HG03354 (cell line): ENCODE data around the gene PTPRT.

ENCODE experiments used
- ATAC-seq: cut with Tn5 transposase; IDR thresholded peaks from one replicate; pipeline ENCODE4 v1.9.1; 2021; ENCODE audit warnings: mild to moderate bottlenecking; ENCODE audit not compliant: unreplicated experiment, poor library complexity, severe bottlenecking

The PTPRT gene

DNA sequence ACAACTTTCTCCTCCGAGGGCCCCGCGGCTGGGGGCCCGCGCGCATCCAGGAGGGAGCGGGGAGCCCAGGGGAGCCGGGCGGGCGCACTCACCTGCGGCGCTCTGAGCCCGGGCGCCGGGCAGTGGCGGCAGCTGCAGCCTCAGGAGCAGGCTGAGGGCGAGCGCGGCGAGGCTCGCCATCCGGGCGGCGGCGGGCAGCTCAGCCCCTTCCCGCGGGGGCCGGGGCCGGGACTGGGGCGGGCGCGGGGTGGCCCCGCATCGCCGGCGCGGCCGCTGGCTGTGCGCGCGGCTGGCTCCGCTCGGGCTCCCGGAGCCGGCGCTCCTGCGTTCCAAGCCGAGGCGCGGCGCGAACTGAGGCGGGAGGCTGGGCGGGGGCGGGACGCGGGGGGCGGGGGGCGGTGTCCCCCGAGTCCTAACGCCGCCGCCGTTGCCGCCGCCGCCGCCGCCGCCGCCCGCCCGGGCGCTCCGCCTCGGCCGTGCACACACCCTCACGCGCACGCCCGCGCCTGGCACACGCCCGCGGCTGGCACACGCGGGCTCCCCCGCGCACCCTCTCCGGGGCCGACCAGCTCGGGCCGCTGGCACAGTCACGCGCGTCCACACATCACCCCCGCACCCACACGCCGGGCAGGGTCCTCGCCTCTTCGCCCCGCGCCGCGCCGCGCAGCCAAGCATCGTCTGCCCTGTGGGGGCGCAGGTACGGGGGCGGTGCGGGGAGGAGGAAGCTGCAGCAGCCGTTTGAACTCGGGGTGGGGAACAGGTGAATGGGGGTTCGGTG, at the start of gene PTPRT:
Gene PTPRT, minus strand, starts transcription at position 353 of the 778 bp plus-strand sequence. Its CDS starts 173 bp downstream, at position 180.
- ATAC-seq = no peak

DNA sequence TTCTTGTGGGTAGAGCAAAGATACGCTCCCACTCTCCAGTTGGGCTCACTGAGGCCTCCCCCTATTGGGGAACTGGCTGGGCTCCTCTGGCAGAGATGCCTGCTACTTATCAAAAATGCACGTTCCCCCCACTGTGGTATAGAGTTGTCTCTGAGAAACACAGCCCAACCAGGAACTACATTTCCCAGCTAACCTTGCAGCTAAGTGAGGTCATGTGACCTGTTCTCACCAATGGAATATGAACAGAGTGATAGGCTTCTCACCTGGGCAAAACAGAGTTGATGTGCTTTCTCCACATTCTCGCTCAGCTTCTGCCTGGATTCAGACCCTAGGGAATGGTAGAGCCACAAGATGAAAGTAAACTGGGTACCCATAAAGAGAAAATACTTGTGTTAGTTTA, 49.1 kb upstream of the PTPRT start:
- ATAC-seq = no peak

DNA sequence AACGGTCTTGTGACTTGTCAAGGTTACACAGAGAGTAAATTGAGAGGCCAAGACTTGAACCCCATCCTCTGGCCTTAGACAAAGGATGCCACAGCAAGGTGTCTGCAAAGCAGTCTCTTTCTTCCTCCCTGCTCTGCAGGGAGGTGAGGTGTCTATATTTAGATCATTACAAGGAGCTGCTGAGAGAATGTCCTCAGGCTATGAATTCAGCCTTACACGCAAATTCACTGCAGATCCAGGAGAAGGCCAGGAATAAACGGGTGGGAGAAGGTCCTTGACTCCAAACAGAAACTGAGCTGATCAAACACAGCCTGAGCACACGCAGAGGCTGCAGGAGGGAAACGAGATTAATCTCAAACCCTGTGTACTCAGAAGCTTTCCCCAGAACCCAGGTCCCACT, 48.6 kb upstream of the PTPRT start:
- ATAC-seq = no peak

DNA sequence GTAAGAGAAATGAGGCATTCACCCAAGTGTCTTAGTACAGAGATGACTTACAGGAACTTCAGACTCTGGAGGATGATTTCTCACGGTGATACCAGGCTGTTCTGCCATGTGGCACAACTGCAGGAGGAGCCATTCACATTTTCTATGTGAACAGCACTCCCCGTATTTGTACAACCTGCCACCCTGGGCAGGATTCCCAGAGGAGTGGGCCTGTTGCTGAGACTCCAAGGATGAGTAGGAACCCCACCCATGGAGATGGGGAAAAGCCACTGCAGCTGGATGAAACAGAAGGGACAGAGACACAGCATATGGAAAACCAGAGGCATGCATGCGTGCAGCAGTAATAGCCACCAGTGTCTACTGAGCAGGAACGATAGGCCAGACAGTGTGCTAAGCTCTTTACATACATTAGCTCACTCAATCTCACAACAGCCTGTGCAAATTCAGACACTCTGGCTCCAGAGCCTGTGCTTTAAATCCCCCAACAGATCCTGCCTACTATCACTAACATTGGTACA, 48.0 kb upstream of the PTPRT start:
- ATAC-seq = no peak

DNA sequence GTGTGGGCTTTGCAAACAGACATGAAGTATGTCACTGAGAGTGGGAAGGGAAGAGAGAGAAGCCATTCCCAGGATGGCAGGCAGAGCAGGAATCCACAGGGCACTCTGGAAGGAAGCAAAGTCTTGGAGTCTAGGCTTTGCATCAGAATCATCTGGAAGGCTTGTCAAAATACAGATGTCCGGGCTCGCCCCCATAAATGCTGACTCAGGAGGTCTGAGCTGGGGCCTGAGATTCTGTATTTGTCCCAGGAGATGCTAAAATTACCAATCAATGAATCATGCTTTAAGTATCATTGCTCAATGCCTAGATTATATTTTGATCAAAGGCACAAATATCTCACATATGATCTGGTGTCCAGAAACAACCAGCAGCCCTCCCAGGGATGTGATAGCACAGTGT, 46.3 kb upstream of the PTPRT start:
- no peak for ATAC-seq

DNA sequence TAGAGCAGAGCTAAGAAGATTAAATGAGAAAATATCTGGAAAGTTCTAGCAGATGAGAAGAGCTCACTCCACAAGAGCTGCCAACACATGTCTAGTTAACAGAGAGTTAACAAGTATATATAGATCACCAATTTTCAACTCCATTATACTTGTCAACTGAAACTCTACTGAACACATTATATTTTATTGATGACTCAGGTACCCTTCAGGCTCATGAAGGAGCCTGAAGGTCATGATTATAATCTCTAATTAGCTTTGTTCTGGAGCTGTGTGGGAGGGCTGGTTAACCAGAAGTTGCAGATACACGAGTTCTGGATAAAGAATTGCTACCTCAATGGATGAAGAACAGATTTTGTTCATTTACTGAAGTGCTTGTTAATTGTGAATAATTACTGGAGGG, 42.1 kb upstream of the PTPRT start:
- ATAC-seq = no peak

DNA sequence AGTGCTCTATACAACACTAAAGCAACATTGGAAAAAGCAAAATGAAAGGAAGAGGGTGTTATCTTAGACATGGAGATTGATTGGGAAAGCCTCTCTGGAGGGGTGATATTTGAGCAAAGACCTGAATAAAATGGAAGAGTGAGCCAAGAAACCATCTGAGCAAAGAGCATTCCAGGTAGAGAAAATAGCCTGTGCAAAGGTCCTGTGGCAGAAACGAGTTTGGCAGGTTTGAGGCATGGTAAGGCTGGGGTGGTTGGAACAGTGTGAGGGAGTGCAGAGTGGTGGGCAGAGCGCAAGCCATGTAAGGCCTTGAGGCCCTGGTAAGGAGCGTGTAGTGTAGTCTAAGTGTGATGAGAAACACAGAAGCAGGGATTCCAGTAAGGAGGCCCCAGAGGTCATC, 40.0 kb upstream of the PTPRT start:
- ATAC-seq = no peak

DNA sequence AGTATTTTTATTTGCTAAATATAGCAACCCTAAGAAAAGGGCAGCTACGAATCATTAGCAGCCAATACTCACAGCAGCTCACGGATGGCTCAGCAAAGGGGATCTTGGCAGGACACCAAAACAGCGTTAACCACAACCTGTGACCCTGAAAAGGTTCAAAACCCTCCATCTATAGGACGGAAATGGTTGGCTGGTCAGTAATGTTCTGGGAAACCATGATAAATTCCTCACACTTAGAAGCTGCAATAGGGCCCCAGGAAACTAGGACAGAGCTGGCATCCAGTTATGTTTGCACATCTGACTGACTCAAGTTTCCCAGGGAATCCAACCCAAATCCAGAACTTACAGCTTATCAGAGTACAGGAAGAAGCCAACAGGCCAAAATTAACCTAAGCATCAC, 30.9 kb upstream of the PTPRT start:
- no peak for ATAC-seq

DNA sequence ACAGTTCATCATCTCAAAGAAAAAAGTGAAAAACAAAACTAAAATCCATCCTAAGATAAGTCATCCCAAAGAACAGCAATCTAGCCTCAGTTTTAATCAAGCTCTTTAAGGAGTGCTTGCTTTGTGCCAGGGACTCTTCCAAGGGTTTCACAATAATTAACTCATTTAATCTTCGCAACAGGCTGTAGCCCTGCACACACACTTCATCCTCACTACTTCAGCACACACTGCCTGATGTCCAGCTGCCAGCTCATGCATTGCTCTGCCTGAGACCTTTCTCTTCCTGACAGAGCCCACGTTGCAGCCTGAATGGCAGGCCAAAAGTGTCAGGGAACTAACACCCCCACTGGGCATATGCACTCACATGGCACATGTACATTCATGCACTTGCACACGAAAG, 21.2 kb upstream of the PTPRT start:
- no peak for ATAC-seq

DNA sequence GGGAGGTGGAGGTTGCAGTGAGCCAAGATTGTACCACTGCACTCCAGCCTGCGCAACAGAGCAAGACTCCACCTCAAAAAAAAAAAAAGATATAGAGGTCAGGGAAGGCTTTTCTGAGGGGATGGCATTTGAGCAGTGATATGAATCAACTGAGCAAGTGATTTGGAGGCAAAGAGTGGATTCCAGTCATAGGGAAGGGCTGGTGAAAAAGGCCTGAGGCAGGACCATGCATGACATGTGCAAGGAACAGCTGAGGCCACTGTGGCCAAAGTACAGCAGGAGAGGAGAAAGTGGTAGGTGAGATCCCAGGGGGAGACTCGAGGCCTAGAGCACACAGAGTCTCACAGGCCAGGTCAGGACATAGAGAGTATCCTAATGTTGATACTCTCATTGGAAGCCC, 20.1 kb upstream of the PTPRT start:
- ATAC-seq = no peak

DNA sequence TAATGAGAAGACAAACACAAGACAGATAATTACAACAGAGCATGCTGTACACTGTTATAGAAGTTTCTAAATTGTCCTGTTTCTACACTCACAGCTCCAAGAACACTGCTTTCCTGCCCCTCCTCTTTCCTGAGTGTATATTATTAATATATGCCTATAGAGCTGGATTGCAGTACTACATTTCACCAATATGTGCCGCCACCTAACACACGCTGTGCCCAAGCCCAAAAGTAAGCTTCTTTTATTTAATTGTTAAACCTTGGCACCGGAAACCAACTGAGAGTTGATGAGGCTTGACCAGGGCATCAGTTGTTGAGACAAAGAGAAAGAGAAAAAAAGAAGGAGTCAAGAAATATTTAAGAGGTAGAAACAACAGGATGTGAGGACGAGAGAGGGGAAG, 16.0 kb upstream of the PTPRT start:
- no peak for ATAC-seq

DNA sequence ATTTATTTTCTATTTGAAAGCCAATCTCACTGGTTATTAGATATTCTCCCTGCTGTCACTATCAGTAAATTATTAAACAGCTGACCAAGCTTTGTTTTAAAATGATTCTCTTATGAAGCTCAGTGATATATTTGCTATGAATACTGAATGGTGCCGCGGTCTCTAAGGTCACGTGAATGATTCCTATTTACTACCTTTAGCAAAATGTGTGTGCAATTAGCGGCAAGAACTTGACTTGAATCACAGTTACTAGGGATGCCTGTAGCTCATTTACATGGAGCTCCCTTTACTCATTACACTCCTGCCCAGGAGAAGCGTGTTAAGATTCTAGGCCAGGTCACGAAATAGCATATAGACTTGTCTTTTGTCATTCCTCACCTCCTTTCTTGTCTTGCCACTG, 12.4 kb upstream of the PTPRT start:
- ATAC-seq = no peak

DNA sequence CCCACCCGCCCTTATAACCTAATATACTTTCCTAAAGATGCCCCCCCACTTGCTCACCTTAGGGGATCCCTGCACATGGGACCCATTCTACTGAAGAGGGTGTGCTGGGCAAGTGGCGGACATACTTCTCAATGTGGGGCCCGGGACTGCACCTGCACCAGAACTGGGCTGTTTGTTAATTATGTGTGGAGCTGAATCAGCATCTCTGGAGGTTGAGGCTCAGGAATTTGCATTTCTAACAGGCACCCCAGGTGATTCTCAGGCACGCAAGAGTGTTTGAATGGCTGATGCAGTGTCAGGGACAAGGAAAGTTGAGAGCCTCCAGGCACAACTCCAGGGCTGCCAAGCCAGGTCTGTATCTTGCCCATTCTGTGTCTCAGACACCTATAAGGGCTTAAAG, 8.9 kb upstream of the PTPRT start:
- no peak for ATAC-seq

DNA sequence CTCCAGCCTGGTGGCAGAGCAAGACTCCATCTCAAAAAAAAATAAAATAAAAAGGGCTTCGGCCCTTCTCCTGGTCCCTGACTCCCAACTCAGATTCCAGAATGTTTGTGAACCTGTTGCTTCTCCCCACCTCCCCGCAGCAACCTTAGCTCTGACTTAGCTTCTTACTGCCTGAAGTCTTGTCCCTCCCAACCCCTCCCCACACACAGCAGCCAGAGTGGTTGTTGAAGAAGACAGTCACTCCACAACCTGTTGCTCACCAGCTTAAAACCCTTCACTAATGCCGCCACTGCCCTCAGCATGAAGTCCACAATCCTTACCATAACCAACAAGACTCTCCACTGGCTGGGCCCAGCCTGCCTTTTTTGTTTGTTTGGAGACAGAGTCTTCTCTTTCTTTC, 6.5 kb upstream of the PTPRT start:
- ATAC-seq = no peak

DNA sequence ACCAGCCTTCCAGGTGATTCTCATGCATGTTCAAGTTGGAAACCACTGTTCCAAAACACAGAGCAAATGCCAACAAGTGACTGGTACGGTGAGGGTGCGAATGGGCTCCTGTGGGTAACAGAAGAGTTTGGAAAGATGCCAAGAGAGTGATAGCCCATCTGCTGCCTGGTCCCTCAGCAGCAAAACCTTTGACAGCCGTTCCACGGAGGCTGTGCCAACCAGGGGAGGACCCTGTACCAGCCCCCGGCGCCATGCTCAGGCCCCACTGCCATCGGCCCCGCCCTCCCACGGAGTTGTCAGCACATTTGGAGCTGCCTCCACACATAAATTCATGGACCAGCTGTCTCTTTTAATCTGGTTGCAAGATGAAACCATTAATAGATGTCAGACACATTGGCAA, 4.4 kb upstream of the PTPRT start:
- no peak for ATAC-seq

DNA sequence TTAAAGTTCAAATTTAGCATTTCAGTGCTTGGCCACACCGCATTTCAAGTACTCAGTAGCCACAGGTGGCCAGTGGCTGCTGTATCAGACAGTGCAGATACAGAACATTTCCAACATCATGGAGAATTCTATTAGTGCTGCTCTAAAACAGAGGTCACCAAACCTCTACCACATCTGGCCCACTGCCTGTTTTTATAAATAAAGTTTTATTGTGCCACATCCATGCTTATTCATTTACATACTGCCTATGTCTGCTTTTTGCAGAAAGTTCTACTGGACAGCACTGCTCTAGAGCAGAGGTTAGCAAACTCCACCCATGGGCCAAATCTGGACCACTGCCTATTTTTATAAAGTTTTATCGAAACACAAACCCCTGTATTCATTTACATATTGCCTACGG, 3.7 kb upstream of the PTPRT start:
- ATAC-seq = no peak

DNA sequence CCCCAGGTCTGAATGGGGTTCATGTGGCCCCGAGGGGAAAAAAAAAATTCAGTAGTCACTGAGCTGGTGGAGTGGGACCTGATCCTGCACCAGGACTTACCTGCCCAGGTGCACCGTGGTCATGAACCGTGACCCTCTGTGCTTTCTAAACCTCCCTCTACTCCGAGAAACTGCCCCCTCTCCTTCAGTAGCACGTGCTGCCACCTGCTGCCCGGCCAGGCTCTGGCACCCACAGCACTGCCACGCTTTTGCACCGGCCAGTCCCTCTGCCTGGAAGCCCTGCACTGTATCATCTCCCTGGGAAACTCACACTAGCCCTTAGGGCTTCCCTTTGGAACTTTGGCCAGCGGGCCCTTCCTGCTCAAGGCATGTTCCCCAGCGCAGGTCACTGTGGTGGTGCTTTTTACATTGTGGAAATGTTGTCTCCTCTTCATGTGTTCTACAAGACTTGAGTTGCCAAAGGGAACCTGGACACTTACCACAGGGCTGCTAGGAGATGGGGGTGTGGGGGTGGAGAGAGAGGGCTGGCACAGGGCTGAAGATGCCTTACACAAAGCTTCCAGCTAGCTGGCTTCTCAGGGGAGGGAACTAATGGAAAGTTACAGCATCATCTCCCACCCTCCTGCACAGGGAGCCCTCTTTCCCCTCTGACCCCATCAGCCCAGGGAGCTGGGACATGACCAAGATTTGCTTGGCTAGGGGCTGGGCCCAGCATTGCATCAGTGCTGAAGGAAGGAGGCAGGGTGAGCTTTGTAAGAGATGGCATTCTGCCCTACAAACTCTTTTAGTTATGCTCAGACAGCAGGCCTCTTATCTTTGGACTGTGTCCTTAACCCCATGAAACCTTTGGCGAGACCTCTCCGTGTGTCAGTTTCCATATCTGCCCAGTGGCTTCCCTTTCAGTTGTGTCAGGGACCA, 2.5 kb upstream of the PTPRT start:
- no peak for ATAC-seq

DNA sequence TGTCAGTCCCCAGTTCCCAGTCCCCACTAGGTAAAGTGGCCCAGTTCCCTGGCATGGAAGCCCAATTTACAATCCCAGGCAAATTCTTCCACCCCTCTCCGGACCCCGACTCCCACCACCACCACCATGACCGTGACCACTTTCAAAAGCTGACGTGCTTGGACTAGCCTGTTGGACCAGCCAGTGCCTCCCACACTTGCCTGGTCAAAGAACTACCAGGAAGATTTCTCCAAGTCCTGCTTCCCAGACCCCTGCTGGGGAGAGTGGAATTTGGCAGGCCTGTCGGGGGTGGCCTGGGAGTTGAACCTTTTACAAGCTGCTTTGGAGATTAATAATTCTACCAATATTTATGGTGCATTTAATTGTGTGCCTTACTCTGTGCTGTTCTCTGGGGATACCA, 1.4 kb upstream of the PTPRT start:
- ATAC-seq = no peak

DNA sequence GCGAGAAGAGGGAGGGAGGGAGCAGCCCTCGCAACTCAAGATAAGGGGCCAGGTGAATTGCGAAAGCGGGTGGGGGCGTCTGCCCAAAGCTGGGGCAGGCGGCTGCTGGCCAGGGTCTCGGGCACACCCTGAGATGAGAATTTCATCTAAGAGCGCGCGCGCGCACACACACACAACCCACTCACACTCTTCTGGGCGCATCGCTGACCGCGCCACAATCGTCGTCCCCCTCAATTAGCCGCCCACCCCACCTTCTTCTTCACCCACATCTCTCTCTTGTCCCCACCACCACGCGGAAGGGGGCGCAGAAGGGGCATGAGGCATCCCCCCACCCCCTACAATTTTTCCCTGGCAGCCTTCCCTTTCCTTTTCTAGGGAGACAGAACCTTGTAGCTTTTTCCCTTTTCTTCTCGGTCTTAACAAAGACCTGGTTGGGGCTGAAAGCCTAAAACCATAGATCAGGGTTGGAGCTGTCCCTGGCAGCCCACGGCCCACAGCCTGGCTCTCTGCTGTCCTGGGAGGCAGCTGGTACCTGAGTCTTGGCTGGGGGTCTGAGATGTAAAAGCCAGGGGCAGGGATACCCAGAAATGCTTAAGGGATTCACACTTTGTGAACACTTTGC, 737 bp upstream of the PTPRT start:
- no peak for ATAC-seq

DNA sequence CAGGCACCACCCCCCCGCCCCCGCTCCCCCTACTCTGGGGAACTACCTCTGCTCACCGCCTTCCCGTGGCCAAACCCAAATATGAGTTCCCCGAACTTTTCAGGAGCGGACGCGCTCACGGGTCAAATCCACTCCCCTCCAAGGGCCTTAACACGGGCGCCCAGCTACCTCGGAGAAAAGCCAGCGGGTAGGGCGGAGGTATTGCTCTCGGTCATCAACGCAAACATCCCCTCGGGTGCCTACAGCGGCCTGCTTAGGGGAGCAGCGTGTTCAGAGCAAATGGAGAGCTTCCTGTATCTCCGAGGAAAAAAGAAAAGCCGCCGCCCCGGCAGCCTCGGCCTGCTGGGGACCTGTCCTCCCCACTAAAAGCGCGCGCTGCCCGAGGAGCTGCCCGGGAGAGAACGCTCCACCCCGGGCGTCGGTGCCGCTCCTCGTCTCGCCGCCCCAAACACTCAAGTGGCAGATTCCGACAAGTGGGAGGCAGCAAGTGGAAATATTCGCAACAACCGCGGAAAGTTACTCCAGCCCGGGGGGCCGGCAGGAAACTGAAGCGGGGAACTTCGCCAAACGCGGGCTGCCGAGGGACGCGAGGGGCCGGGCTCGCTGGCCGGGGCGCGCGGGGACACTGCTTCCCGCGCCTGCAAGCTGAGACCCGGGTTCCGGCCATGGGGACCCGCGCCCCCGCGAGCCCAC, 699 bp downstream of the PTPRT start:
- ATAC-seq = no peak
